Endodermal cell (in vitro differentiated cells): ENCODE measurements around the gene OPRL1. TPM values are rescaled to one million over a fixed set of nuclear protein-coding genes. Genes with fewer than 3 reads are reported as not detected.

Experiments used
- DNase-seq: peaks from one replicate; pipeline ENCODE4 v3.0.0-alpha.2; 2017
- H3K27ac ChIP-seq: 2 replicates; pipeline ENCODE4 v1.5.1; 2013; ENCODE audit warnings: mild to moderate bottlenecking, low read depth, low read length, moderate library complexity
- H3K27me3 ChIP-seq: 2 replicates; pipeline ENCODE4 v1.6.1; 2013; ENCODE audit warnings: mild to moderate bottlenecking, low read length, moderate library complexity; ENCODE audit not compliant: insufficient read depth, control insufficient read depth, poor library complexity, severe bottlenecking
- H3K36me3 ChIP-seq: 2 replicates; pipeline ENCODE4 v1.7.0; 2013; ENCODE audit warnings: mild to moderate bottlenecking, low read length, moderate library complexity; ENCODE audit not compliant: control insufficient read depth, insufficient read depth
- H3K4me1 ChIP-seq: one replicate; pipeline ENCODE4 v1.7.0; 2013; ENCODE audit warnings: low read length; ENCODE audit not compliant: control insufficient read depth, insufficient read depth
- H3K4me3 ChIP-seq: 2 replicates; pipeline ENCODE4 v1.5.1; 2013; ENCODE audit warnings: mild to moderate bottlenecking, low read length, moderate library complexity
- H3K9ac ChIP-seq: 2 replicates; pipeline ENCODE4 v1.6.1; 2013; ENCODE audit warnings: mild to moderate bottlenecking, low read length, moderate library complexity; ENCODE audit not compliant: poor library complexity, severe bottlenecking; ENCODE audit errors: extremely low read depth
- H3K9me3 ChIP-seq: 2 replicates; pipeline ENCODE4 v1.6.1; 2013; ENCODE audit warnings: mild to moderate bottlenecking, low read length, moderate library complexity; ENCODE audit not compliant: control insufficient read depth
- H3K27ac Mint-ChIP-seq: 2 replicates; pipeline ENCODE4 v1.8.0; 2020; ENCODE audit warnings: mixed read lengths
- H3K27me3 Mint-ChIP-seq: 2 replicates; pipeline ENCODE4 v1.8.0; 2021; ENCODE audit warnings: mild to moderate bottlenecking, mixed read lengths; ENCODE audit not compliant: insufficient read depth
- H3K36me3 Mint-ChIP-seq: 2 replicates; pipeline ENCODE4 v1.8.0; 2020; ENCODE audit warnings: low read depth, mixed read lengths
- H3K4me1 Mint-ChIP-seq: 2 replicates; pipeline ENCODE4 v1.8.0; 2020; ENCODE audit warnings: mixed read lengths
- H3K4me3 Mint-ChIP-seq: 2 replicates; pipeline ENCODE4 v1.8.0; 2020; ENCODE audit warnings: mild to moderate bottlenecking, moderate library complexity, mixed read lengths
- H3K9me3 Mint-ChIP-seq: 2 replicates; pipeline ENCODE4 v1.8.0; 2020; ENCODE audit warnings: mild to moderate bottlenecking, mixed read lengths
- CTCF ChIP-seq: fragments of 200-600 bp; sonication (generic); conservative IDR thresholded peaks from 2 replicates; pipeline ENCODE4 v1.5.0; 2021; ENCODE audit warnings: antibody characterized with exemption, mild to moderate bottlenecking
- WGBS, 2 experiments: methylation state at CpG; one replicate each; pipeline versions ENCODE4 v1.1.5 to v1.1.7; 2013; ENCODE audit warnings: missing lambda C conversion rate in 2 of 2, mixed read lengths in 1 of 2; ENCODE audit not compliant: insufficient coverage in 1 of 2, insufficient read length in 1 of 2; 5-methylcytosine and 5-hydroxymethylcytosine counted together
- total RNA-seq, 2 donors: library from RNA; stranded (reverse); fragmentation: NEBNext Ultra II Directional in 1 of 2; extraction: Animal tissue kit (Norgen Biotek cat#: 25700) in 1 of 2; gene quantifications; 2 replicates in 1 of 2; 3 replicates in 1 of 2; pipeline ENCODE4 v1.2.1, GENCODE V29; 2021

Gene OPRL1
- total RNA-seq, 2 donors from 2014 or later, result 4.1 to 5.5 TPM

- peak overlapping the region; percentile 12 for H3K27ac ChIP-seq
- peaks cover 17% of the 10 kb centered on the region for H3K27me3 Mint-ChIP-seq
- H3K9me3 ChIP-seq, result no peaks in the 10 kb centered on the region
- H3K36me3 Mint-ChIP-seq, result no peaks in the 10 kb centered on the region
- peaks cover 19% of the 10 kb centered on the region for H3K4me1 Mint-ChIP-seq
- no peak overlapping the region for H3K4me3 Mint-ChIP-seq
- peak overlapping the region; percentile 75 for H3K9ac ChIP-seq
- H3K4me1 ChIP-seq, result peaks cover 27% of the 10 kb centered on the region
- H3K27ac Mint-ChIP-seq, result peak overlapping the region; percentile 81
- H3K36me3 ChIP-seq, result no peaks in the 10 kb centered on the region
- H3K27me3 ChIP-seq, result no peaks in the 10 kb centered on the region
- peak overlapping the region; percentile 55 for H3K4me3 ChIP-seq
- 28 to 45% methylated on average over 8 to 17 of the region's 17 CpGs for WGBS, 2 experiments
- peak; percentile 92 for DNase-seq
- peak; percentile 74 for TF ChIP-seq CTCF
- H3K9me3 Mint-ChIP-seq, result no peaks in the 10 kb centered on the region
Observed at GRCh38 chr20:64053841-64054661, 25.8 kb upstream of the OPRL1 start.

GRCh38 chr20:64055396-64055892, 24.4 kb upstream of the OPRL1 start:
- Mint-ChIP-seq H3K27ac (no peak overlapping the region), H3K4me1 (peaks cover 19% of the 10 kb centered on the region), H3K4me3 (no peak overlapping the region), H3K36me3 (no peaks in the 10 kb centered on the region), H3K9me3 (no peaks in the 10 kb centered on the region), H3K27me3 (peaks cover 16% of the 10 kb centered on the region)
- H3K4me3 ChIP-seq, result no peak overlapping the region
- TF ChIP-seq CTCF, result no peak
- H3K9me3 ChIP-seq, result no peaks in the 10 kb centered on the region
- H3K4me1 ChIP-seq, result peaks cover 24% of the 10 kb centered on the region
- 87 to 90% methylated on average over 6 to 9 of the region's 9 CpGs for WGBS, 2 experiments
- H3K9ac ChIP-seq, result peak overlapping the region; percentile 15
- no peak overlapping the region for H3K27ac ChIP-seq
- no peaks in the 10 kb centered on the region for H3K27me3 ChIP-seq
- H3K36me3 ChIP-seq, result no peaks in the 10 kb centered on the region
- no peak for DNase-seq

GRCh38 chr20:64055893-64056638, 23.8 kb upstream of the OPRL1 start:
- DNase-seq, result peak; percentile 71
- peaks cover 19% of the 10 kb centered on the region for H3K4me1 Mint-ChIP-seq
- 83 to 89% methylated on average over 14 to 22 of the region's 22 CpGs for whole genome bisulfite sequencing, 2 experiments

More at GRCh38 chr20:64055893-64056638, 23.8 kb upstream of the OPRL1 start:
- no peak overlapping the region for H3K4me3 ChIP-seq
- H3K27ac Mint-ChIP-seq, result no peak overlapping the region
- no peak overlapping the region for H3K9ac ChIP-seq
- H3K36me3 Mint-ChIP-seq, result no peaks in the 10 kb centered on the region
- H3K9me3 Mint-ChIP-seq, result no peaks in the 10 kb centered on the region
- H3K36me3 ChIP-seq, result no peaks in the 10 kb centered on the region
- H3K4me1 ChIP-seq, result peaks cover 24% of the 10 kb centered on the region
- peaks cover 10% of the 10 kb centered on the region for H3K27me3 Mint-ChIP-seq
- H3K9me3 ChIP-seq, result no peaks in the 10 kb centered on the region
- H3K4me3 Mint-ChIP-seq, result no peak overlapping the region
- no peak for TF ChIP-seq CTCF
- no peaks in the 10 kb centered on the region for H3K27me3 ChIP-seq
- no peak overlapping the region for H3K27ac ChIP-seq
